ENCODE measurements around the gene TMEM18. TPM values are rescaled to one million over a fixed set of nuclear protein-coding genes. Genes with fewer than 3 reads are reported as not detected.

Gene TMEM18
- total RNA-seq, 1 donor: 11.5 TPM

- no peak overlapping the region for H3K4me3 ChIP-seq (ENCODE audit: low read length)
- H3K9me3 ChIP-seq (ENCODE audit: low read depth, low read length): no peaks in the 10 kb centered on the region
- no peaks in the 10 kb centered on the region for H3K27me3 ChIP-seq (ENCODE audit: insufficient read depth, low read length)
- no peaks in the 10 kb centered on the region for H3K4me1 ChIP-seq (ENCODE audit: insufficient read depth, low read length)
Observed at GRCh38 chr2:629961-630360, 47.2 kb downstream of the TMEM18 start.

GRCh38 chr2:628651-629050 is 48.6 kb downstream of the TMEM18 start:
- Histone ChIP-seq H3K27me3 (ENCODE audit: insufficient read depth, low read length) (no peaks in the 10 kb centered on the region), H3K4me1 (ENCODE audit: insufficient read depth, low read length) (no peaks in the 10 kb centered on the region), H3K9me3 (ENCODE audit: low read depth, low read length) (no peaks in the 10 kb centered on the region), H3K4me3 (ENCODE audit: low read length) (no peak overlapping the region)

DNA sequence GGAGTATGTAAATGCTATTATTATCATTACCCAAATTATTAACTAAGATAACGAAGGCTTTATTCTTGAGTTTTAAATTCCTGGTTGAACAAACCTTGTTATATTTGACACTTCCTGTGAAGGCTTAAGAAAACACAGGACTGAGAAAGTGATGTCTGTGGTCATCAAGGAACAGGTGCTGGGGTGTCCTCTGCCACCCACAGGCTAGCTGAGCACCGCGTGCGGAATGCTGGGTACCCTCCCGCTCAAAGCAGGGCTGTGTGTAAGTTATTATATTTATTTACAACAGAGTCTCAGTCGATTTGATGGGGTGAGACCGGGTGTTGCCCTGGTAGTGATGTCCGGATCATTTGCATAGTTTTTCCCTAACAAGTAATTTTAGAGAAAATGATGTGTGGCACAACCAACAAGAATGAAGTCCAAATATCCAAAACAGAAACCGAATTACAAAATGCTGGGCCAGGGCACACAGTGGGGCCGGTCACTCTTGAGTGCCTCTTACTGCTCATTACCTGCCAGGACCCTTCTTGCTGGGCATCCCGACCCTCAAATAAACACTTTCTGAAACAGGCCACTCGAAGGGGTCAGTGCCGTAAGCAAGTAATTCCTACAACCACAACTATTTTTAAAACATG is 49.2 kb downstream of the TMEM18 start:
- Histone ChIP-seq H3K27me3 (ENCODE audit: insufficient read depth, low read length) (no peaks in the 10 kb centered on the region), H3K4me1 (ENCODE audit: insufficient read depth, low read length) (no peaks in the 10 kb centered on the region), H3K4me3 (ENCODE audit: low read length) (no peak overlapping the region), H3K9me3 (ENCODE audit: low read depth, low read length) (no peaks in the 10 kb centered on the region)

DNA sequence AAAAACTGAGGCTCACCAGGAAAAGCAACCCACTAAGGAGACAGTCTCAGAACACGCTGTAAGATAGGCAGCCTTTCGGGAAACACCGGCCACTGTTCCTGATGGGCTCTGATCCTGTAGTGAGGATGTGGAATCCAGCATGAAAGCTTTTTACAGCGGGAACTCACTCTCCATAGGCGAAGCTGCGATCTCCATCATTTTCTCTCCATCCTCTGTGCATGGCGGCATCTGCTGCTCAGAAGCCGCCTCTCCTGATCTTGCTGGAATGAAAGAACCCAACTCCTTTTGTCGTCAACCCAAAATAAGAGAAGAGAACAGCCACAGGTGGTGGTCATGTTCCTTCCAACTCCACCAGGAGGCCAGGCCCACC is 49.9 kb downstream of the TMEM18 start:
- H3K9me3 ChIP-seq (ENCODE audit: low read depth, low read length): no peaks in the 10 kb centered on the region
- no peaks in the 10 kb centered on the region for H3K4me1 ChIP-seq (ENCODE audit: insufficient read depth, low read length)
- no peaks in the 10 kb centered on the region for H3K27me3 ChIP-seq (ENCODE audit: insufficient read depth, low read length)
- no peak overlapping the region for H3K4me3 ChIP-seq (ENCODE audit: low read length)

DNA sequence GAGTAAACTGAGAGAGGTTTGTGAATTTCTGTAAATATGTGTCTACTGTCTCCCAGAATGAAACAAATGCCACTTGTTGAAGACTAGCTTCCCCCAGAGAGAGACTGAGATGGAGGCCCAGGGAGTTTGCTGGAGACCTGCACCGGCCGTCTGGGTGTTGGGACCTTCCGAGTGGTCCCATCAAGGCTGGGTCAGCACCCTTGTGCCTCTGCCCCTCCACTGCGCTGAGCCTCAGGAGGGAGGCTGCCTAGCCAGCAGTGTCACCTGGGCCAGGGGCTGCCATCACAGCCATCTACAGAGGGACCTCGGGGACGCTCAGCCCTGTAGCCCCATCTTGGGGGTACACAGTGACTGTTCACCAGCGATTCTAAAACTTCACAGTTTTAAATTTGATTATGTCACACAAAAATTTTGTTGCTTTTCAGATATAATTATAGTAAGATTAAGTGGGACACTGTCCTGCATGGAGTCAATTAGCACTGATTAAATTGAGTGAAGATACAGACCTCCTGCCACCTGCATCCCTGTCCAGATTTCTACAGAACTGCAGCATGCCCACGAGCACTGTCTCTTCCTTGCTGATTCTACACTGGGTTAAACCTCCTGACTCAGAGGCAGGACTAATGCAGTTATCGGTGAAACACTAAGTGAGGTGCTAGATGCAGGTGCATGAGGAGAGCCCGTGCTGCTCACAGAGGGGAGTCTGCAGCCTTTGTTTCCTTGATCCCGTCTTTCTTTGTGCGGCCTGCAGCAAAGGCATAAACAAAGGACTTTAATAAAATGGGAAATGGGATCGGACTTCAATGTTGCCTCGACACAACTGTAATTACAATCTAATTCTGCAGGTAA is 50.5 kb downstream of the TMEM18 start:
- no peak overlapping the region for H3K4me3 ChIP-seq (ENCODE audit: low read length)
- no peaks in the 10 kb centered on the region for H3K4me1 ChIP-seq (ENCODE audit: insufficient read depth, low read length)
- no peaks in the 10 kb centered on the region for H3K9me3 ChIP-seq (ENCODE audit: low read depth, low read length)
- H3K27me3 ChIP-seq (ENCODE audit: insufficient read depth, low read length): no peaks in the 10 kb centered on the region

- no peaks in the 10 kb centered on the region for H3K4me1 ChIP-seq (ENCODE audit: insufficient read depth, low read length)
- no peaks in the 10 kb centered on the region for H3K27me3 ChIP-seq (ENCODE audit: insufficient read depth, low read length)
- H3K9me3 ChIP-seq (ENCODE audit: low read depth, low read length): no peaks in the 10 kb centered on the region
- H3K4me3 ChIP-seq (ENCODE audit: low read length): no peak overlapping the region
Observed at GRCh38 chr2:625415-626333, 51.5 kb downstream of the TMEM18 start.

DNA sequence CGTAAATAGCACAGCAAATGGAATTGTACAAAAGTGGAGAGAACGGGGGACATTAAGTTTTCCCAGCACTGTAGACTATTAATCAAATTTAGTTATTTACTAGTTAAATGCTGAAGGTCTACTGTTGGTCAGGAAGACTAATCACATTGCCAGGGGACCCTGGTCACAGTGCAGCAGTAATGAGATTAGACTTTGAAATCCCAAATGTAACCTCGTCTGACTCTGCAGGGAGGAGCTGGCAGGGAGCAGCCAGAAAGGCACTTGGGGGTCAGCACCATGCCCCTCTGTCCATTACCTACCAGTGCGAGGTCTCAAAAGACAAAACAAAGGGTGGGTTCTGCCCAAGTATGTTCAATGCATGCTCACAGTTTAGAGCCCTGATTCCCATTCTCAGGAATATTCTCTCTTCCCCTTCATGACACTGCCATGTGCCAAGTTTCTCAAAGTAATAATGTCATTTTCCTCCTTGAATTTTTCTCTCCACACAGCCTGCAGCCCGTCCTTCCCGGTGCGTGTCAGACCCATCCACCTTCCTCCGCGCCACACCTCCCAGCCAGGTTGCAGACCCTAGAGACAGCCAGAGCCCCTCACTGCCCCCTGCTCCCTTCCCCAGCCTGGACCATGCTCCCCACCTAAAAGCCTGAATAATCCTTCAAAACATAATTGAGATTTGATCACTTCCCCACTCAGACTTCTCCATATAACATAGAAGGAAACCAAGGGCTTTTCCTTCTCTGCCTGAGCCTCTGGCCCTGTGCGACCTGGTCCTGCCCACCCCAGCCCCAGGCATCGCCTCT is 52.5 kb downstream of the TMEM18 start:
- Histone ChIP-seq H3K27me3 (ENCODE audit: insufficient read depth, low read length) (no peaks in the 10 kb centered on the region), H3K4me1 (ENCODE audit: insufficient read depth, low read length) (no peaks in the 10 kb centered on the region), H3K4me3 (ENCODE audit: low read length) (no peak overlapping the region), H3K9me3 (ENCODE audit: low read depth, low read length) (no peaks in the 10 kb centered on the region)

- no peaks in the 10 kb centered on the region for H3K9me3 ChIP-seq (ENCODE audit: low read depth, low read length)
- no peaks in the 10 kb centered on the region for H3K4me1 ChIP-seq (ENCODE audit: insufficient read depth, low read length)
- no peaks in the 10 kb centered on the region for H3K27me3 ChIP-seq (ENCODE audit: insufficient read depth, low read length)
- no peak overlapping the region for H3K4me3 ChIP-seq (ENCODE audit: low read length)
Observed at GRCh38 chr2:624096-624495, 53.1 kb downstream of the TMEM18 start.

GRCh38 chr2:623130-623922 is 53.9 kb downstream of the TMEM18 start:
- Histone ChIP-seq H3K4me1 (ENCODE audit: insufficient read depth, low read length) (no peaks in the 10 kb centered on the region), H3K9me3 (ENCODE audit: low read depth, low read length) (no peaks in the 10 kb centered on the region), H3K27me3 (ENCODE audit: insufficient read depth, low read length) (no peaks in the 10 kb centered on the region), H3K4me3 (ENCODE audit: low read length) (no peak overlapping the region)

- H3K9me3 ChIP-seq (ENCODE audit: low read depth, low read length): no peaks in the 10 kb centered on the region
- H3K4me3 ChIP-seq (ENCODE audit: low read length): no peak overlapping the region
- no peaks in the 10 kb centered on the region for H3K27me3 ChIP-seq (ENCODE audit: insufficient read depth, low read length)
- H3K4me1 ChIP-seq (ENCODE audit: insufficient read depth, low read length): no peaks in the 10 kb centered on the region
Observed at GRCh38 chr2:622357-622756, 54.8 kb downstream of the TMEM18 start.

GRCh38 chr2:621303-622099 is 55.7 kb downstream of the TMEM18 start:
- Histone ChIP-seq H3K27me3 (ENCODE audit: insufficient read depth, low read length) (no peaks in the 10 kb centered on the region), H3K9me3 (ENCODE audit: low read depth, low read length) (no peaks in the 10 kb centered on the region), H3K4me1 (ENCODE audit: insufficient read depth, low read length) (no peaks in the 10 kb centered on the region), H3K4me3 (ENCODE audit: low read length) (no peak overlapping the region)

DNA sequence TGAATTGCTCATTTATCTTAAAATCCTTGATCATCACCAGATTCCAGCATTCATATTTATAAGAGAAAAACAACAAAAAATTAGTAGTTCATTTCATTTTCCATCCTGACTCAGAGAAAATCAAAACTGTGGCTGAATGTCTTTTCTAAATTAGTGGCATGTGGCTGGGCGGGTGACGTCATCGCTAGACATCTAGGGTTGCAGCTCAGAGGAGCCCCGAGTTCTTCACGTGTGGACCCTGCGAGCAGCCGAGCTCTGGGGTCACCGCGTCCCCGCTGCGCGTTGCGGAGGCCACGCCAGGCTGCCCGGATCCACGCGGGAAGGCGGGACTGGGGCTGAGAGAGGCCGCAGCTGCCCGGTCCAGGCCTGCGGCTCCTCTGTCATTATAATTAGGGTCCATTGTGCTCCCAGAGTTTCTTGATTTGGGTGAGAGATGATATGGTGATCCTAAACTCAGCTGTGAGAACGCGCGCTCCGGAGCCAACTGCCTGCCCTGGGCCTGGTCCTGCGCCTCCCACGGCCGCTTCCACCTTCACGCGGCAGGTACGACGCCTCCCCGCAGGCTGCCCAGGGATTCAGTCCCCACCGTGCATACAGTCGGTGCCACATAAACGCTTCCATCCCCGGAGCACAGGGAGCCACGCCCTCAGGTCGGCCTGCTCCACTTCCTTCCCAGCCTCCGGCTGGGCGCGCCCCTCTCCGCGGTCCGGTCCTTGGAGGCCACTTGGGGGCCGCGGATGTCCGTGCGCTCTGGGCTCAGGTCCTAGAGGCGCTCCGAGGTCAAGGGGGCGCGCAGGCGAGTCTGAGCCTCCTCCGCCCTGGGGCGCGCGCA is 56.5 kb downstream of the TMEM18 start:
- no peaks in the 10 kb centered on the region for H3K9me3 ChIP-seq (ENCODE audit: low read depth, low read length)
- no peaks in the 10 kb centered on the region for H3K4me1 ChIP-seq (ENCODE audit: insufficient read depth, low read length)
- no peak overlapping the region for H3K4me3 ChIP-seq (ENCODE audit: low read length)
- H3K27me3 ChIP-seq (ENCODE audit: insufficient read depth, low read length): peaks cover 3% of the 10 kb centered on the region

DNA sequence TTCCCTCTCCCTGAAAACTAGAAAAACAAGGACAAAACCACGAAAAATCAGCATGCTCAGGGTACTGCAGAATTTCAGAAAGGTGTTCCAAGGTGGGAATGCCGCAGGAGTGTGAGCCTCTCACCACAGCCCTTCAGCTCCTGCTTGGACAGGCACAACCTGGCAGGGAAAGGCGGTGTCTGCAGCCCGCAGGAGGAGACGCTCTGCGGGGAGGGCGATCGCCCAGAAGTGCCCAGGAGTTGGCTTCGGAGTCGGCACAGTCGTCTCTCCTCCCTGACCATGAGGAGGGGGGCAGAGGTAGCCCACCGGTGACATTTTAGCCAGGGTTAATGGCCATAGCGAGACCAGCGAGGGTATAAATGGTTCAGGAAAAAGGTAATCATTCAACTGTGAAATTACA is 57.2 kb downstream of the TMEM18 start:
- Histone ChIP-seq H3K9me3 (ENCODE audit: low read depth, low read length) (no peaks in the 10 kb centered on the region), H3K27me3 (ENCODE audit: insufficient read depth, low read length) (peaks cover 5% of the 10 kb centered on the region), H3K4me3 (ENCODE audit: low read length) (no peak overlapping the region), H3K4me1 (ENCODE audit: insufficient read depth, low read length) (no peaks in the 10 kb centered on the region)
